Erythroblast (primary cell): ENCODE results near the gene UBE2O.

Source experiments
- DNase-seq, 2 experiments: peaks; one replicate each; lab custom pipeline; 2025; lab: John Stamatoyannopoulos, UW
- GATA1 ChIP-seq: IDR thresholded peaks from 2 replicates; pipeline ENCODE4 v1.6.1; 2011; ENCODE audit warnings: low read depth, mild to moderate bottlenecking, control low read depth, low read length, moderate library complexity
- POLR2A ChIP-seq: IDR thresholded peaks from 2 replicates; pipeline ENCODE4 v1.6.1; 2011; ENCODE audit warnings: mild to moderate bottlenecking, low read length

Gene UBE2O

DNA sequence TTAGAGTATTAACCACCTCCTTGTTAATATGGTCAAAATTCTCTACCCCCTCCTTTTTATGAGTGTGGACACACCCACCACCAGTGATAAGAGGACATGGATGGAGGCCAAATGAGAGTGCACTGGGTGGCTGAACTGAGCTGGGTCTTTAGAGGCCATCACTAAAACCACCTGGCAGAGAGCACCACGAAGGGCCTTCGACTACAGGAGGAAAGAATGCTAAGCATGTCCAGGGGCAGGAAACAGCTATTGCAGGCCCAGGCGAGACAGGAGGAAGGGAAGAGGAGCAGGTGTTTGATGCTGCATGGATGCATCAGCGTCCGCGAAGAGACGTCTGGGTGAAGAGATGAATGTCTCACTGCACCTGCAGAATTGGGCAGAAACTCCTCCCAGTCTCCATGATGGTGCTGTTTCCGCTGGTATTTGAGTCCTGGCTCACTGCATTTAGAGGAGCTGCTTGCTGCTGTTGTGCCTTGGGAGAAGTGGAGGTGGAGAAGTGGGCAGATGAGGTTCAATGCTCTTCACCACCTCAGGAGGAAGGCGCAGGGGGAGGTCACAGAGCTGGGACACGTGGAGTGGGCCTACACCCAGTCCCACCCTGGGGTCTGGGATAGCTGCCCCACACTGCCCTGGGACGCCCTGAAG lies 35.3 kb downstream of the UBE2O start:
- DNase-seq = peak; percentile 84 to 87
- no peak for TF ChIP-seq POLR2A
- TF ChIP-seq GATA1 = no peak

GRCh38 chr17:76416899-76417298 lies 36.1 kb downstream of the UBE2O start:
- peak; percentile 20 to 21 for DNase-seq
- TF ChIP-seq GATA1 (no peak), POLR2A (no peak)

- TF ChIP-seq POLR2A (no peak), GATA1 (no peak)
- no peak for DNase-seq
Measured at GRCh38 chr17:76416457-76416856, 36.5 kb downstream of the UBE2O start.

DNA sequence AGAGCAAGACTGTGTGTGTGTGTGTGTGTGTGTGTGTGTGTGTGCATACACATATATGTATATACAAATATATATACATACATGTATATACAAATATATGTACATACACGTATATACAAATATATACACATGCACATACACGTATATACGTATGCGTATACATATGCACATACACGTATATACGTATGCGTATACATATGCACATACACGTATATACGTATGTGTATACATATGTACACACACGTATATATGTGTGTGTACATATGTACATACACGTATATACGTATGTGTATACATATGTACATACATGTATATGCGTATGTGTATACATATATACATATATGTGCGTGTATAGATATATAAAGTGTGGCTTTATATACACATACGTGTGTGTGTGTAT lies 37.2 kb downstream of the UBE2O start:
- TF ChIP-seq POLR2A (no peak), GATA1 (no peak)
- DNase-seq = no peak

GRCh38 chr17:76414334-76415295 lies 38.3 kb downstream of the UBE2O start:
- TF ChIP-seq GATA1 = no peak
- TF ChIP-seq POLR2A = no peak
- DNase-seq = peak; percentile 95 to 97

GRCh38 chr17:76411247-76411646 lies 41.7 kb downstream of the UBE2O start:
- no peak for TF ChIP-seq POLR2A
- no peak for TF ChIP-seq GATA1
- no peak for DNase-seq

DNA sequence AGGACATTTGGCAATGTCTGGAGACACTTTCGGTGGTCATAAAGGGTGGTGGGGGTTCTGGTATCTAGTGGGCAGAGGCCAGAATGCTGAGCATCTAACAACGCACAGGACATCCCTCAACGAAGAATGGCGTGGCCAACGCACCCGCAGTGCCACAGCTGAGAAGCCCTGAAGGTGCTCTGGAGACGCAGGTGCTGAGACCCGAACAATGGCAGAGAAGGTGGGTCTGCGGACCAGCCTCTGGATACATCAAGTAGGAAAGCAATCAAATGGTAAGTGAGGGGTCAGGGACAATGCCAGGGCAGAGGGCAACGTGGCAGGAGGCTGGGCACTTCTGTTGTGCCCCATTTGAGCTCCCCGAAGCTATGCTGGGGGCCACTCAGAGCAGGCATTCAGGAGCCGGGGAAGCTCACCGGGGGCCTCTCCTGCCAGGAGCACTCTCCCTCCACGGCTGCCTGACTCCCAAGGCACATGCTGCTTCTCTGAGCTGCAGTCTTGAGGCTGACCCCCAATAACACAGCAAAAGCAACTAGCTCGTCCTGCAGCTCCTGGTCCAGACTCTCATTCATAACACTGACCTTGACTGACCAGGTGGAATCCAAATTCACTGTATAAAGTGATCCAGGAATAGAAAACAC lies 42.5 kb downstream of the UBE2O start:
- no peak for TF ChIP-seq POLR2A
- TF ChIP-seq GATA1 = no peak
- no peak for DNase-seq

GRCh38 chr17:76408037-76408849 lies 44.7 kb downstream of the UBE2O start:
- no peak for TF ChIP-seq POLR2A
- DNase-seq = peak; percentile 56 to 82

DNA sequence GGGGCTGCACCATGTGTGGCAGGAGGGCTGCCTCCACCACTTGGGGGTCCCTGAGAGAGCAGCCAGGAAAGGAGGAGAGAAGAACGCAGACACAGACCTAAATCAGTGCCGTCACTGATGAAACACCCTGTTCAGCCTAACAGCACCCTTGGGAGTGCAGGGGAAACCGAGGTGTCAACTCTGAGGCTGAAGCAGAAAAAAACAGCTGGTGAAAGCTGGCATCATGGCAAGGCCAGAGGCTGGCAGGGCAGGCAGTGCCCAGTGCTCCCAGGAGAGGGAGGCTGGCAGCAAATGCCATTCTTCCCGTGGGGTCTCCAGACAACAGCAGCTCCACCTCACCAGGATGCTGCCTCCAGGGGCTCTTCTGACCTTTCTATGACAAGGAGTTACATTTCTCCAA lies 45.4 kb downstream of the UBE2O start:
- DNase-seq = no peak

GRCh38 chr17:76405967-76406647 lies 46.8 kb downstream of the UBE2O start:
- DNase-seq = peak; percentile 93 to 97
- TF ChIP-seq POLR2A = no peak
- TF ChIP-seq GATA1 = peak; percentile 100

More for the DNA sequence above, 45.4 kb downstream of the UBE2O start:
- TF ChIP-seq POLR2A (no peak), GATA1 (no peak)

DNA sequence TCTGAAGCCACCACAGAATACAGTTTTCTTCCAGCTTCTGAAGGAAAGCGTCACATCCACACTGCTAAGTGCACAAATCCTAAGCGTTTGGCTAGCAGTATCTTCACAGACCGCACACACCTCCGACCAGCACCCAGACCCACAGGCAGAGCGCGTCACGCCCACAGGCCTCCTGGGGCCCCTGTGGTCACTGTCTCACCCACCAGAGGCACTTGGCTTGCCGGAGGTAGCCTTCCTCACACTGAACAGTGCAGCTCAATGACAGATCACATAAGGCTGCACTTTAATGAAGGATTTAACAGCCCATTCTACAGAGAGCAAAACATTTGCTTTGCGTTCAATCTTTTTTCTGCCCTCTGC lies 47.4 kb downstream of the UBE2O start:
- DNase-seq = no peak

DNA sequence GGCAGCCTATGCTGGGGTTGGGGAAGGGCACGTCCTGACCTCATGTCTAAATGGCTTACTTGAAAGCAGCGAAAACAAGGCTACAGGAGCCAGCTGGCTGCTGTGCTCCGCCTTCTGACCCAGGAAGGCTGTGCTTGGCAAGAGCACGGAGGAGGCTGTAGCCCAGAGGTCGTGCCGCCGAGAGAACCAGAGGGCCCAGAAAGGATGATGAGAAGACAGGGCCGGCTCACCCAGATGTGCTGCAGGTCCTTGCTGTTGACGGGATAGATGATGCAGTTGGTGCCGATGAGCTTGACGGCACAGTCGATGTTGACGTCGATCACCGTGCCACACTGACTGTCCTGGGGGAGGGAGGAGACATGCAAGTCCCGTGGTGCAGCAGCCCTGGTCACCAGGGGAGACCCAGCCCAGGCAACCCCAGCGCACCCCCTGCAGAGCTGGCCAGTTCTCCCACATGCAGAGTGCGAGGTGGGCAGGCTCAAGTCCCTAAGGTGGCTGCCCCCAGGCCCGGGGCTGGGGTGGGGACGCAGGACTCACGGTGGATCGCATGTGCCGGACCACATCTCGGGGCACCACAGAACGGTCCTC lies 47.9 kb downstream of the UBE2O start:
- DNase-seq = no peak
- TF ChIP-seq POLR2A (no peak), GATA1 (no peak)

More for the DNA sequence above, 47.4 kb downstream of the UBE2O start:
- no peak for TF ChIP-seq GATA1
- TF ChIP-seq POLR2A = no peak
